Measurements from ENCODE around the gene KSR2.

DNA sequence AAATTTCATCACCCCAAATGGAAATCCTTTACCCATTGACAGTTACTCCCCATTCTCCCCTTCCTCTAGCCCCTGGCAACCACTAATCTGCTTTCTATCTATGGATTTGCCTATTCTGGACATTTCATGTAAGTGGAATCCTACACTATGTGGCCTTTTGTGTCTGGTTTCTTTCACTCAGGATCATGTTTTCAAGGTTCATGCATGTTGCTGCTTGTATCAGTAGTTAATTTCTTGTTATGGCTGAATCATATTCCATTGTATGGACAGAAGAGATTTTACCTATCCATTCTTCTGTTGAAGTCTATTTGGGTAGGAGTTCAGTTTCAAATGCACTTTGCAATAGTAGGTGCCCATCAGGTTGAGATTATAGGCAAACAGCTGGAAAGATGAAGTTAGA is 49.1 kb upstream of the KSR2 start:
- TF ChIP-seq, protein P1, sequence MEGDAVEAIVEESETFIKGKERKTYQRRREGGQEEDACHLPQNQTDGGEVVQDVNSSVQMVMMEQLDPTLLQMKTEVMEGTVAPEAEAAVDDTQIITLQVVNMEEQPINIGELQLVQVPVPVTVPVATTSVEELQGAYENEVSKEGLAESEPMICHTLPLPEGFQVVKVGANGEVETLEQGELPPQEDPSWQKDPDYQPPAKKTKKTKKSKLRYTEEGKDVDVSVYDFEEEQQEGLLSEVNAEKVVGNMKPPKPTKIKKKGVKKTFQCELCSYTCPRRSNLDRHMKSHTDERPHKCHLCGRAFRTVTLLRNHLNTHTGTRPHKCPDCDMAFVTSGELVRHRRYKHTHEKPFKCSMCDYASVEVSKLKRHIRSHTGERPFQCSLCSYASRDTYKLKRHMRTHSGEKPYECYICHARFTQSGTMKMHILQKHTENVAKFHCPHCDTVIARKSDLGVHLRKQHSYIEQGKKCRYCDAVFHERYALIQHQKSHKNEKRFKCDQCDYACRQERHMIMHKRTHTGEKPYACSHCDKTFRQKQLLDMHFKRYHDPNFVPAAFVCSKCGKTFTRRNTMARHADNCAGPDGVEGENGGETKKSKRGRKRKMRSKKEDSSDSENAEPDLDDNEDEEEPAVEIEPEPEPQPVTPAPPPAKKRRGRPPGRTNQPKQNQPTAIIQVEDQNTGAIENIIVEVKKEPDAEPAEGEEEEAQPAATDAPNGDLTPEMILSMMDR (IDR thresholded peaks at IDR 0.05) = no peak
- TF ChIP-seq EZH2phosphoT487 (IDR thresholded peaks at IDR 0.05) = no peak
